T-helper 9 cell (primary cell): ENCODE measurements around the gene VPS13A.
"Not testable (repeated sequence)": the region's sequence is repeated elsewhere in the genome, so short reads cannot be mapped to it uniquely, and the experiment has no call there.

Experiments
- DNase-seq: peaks from one replicate; pipeline ENCODE4 v3.0.0-alpha.2; 2020

VPS13A gene

GRCh38 chr9:77307166-77307565, 129.8 kb downstream of the VPS13A start:
- DNase-seq: no peak

GRCh38 chr9:77316058-77316457, 138.7 kb downstream of the VPS13A start:
- no peak for DNase-seq

GRCh38 chr9:77325058-77325457, 147.7 kb downstream of the VPS13A start:
- DNase-seq: no peak

- no peak for DNase-seq
Measured at GRCh38 chr9:77328102-77328501, 150.8 kb downstream of the VPS13A start.

GRCh38 chr9:77370064-77370463, 192.7 kb downstream of the VPS13A start:
- DNase-seq: no peak

GRCh38 chr9:77374266-77374665, 196.9 kb downstream of the VPS13A start:
- DNase-seq: no peak

- no peak for DNase-seq
Measured at GRCh38 chr9:77375956-77376532, 198.7 kb downstream of the VPS13A start.

GRCh38 chr9:77384406-77384805, 207.1 kb downstream of the VPS13A start:
- no peak for DNase-seq

- DNase-seq: no peak
Measured at GRCh38 chr9:77386187-77386586, 208.9 kb downstream of the VPS13A start.

GRCh38 chr9:77391834-77392233, 214.5 kb downstream of the VPS13A start:
- no peak for DNase-seq

GRCh38 chr9:77392328-77392727, 215.0 kb downstream of the VPS13A start:
- DNase-seq: no peak

- DNase-seq: not testable (repeated sequence)
Measured at GRCh38 chr9:77398581-77398980, 221.2 kb downstream of the VPS13A start.

- no peak for DNase-seq
Measured at GRCh38 chr9:77399964-77400363, 222.6 kb downstream of the VPS13A start.

- no peak for DNase-seq
Measured at GRCh38 chr9:77402286-77402685, 225.0 kb downstream of the VPS13A start.

GRCh38 chr9:77403239-77403638, 225.9 kb downstream of the VPS13A start:
- DNase-seq: no peak

GRCh38 chr9:77408521-77408920, 231.2 kb downstream of the VPS13A start:
- DNase-seq: not testable (repeated sequence)

- no peak for DNase-seq
Measured at GRCh38 chr9:77417566-77417965, 240.2 kb downstream of the VPS13A start.

GRCh38 chr9:77418226-77418625, 240.9 kb downstream of the VPS13A start:
- DNase-seq: no peak

- no peak for DNase-seq
Measured at GRCh38 chr9:77420641-77421040, 243.3 kb downstream of the VPS13A start.

GRCh38 chr9:77421506-77422265, 244.4 kb downstream of the VPS13A start:
- DNase-seq: no peak

- no peak for DNase-seq
Measured at GRCh38 chr9:77422969-77423368, 245.6 kb downstream of the VPS13A start.

GRCh38 chr9:77423841-77424240, 246.5 kb downstream of the VPS13A start:
- no peak for DNase-seq

GRCh38 chr9:77424993-77425392, 247.7 kb downstream of the VPS13A start:
- no peak for DNase-seq

GRCh38 chr9:77426712-77427111, 249.4 kb downstream of the VPS13A start:
- no peak for DNase-seq
